OCI-LY1 (cell line): ENCODE data around the gene F5.

Experiments used
- H2AFZ ChIP-seq: fragments of 200-600 bp; sonication (generic), shearing (Covaris generic); 2 replicates; pipeline ENCODE4 v1.6.0; 2014; ENCODE audit warnings: antibody characterized with exemption, mild to moderate bottlenecking, low read length
- H3F3A ChIP-seq: fragments of 200-600 bp; sonication (generic), shearing (Covaris generic); 2 replicates; pipeline ENCODE4 v1.6.0; 2014; ENCODE audit warnings: mild to moderate bottlenecking, antibody characterized with exemption, low read length, moderate library complexity; ENCODE audit not compliant: insufficient read depth
- H3K27ac ChIP-seq: fragments of 200-600 bp; sonication (generic); 2 replicates; pipeline ENCODE4 v1.5.1; 2014; ENCODE audit warnings: low read length, mixed run types, mild to moderate bottlenecking, low read depth; ENCODE audit not compliant: poor library complexity, severe bottlenecking
- H3K27me3 ChIP-seq: fragments of 200-600 bp; sonication (generic); 2 replicates; pipeline ENCODE4 v1.6.0; 2014; ENCODE audit warnings: antibody characterized with exemption, mild to moderate bottlenecking, low read length, moderate library complexity; ENCODE audit not compliant: insufficient read depth
- H3K36me3 ChIP-seq: fragments of 200-600 bp; sonication (generic); 2 replicates; pipeline ENCODE4 v1.6.1; 2014; ENCODE audit warnings: mild to moderate bottlenecking, antibody characterized with exemption, low read length, moderate library complexity, mixed read lengths; ENCODE audit not compliant: insufficient read depth
- H3K4me1 ChIP-seq: fragments of 200-600 bp; sonication (generic); 2 replicates; pipeline ENCODE4 v1.5.1; 2014; ENCODE audit warnings: mild to moderate bottlenecking, low read length, moderate library complexity; ENCODE audit not compliant: insufficient read depth, severe bottlenecking
- H3K4me2 ChIP-seq: fragments of 200-600 bp; sonication (generic), shearing (Covaris generic); 2 replicates; pipeline ENCODE4 v1.6.1; 2014; ENCODE audit warnings: low read length
- H3K4me3 ChIP-seq: fragments of 200-600 bp; sonication (generic); 2 replicates; pipeline ENCODE4 v1.5.1; 2014; ENCODE audit warnings: low read length, low read depth, mild to moderate bottlenecking, mixed read lengths; ENCODE audit not compliant: poor library complexity, severe bottlenecking
- H3K79me2 ChIP-seq: fragments of 200-600 bp; shearing (Covaris generic); 2 replicates; pipeline ENCODE4 v1.6.1; 2016; ENCODE audit warnings: mixed run types, low read length, mixed read lengths; ENCODE audit not compliant: insufficient read depth
- H3K9ac ChIP-seq: fragments of 200-600 bp; sonication (generic), shearing (Covaris generic); 2 replicates; pipeline ENCODE4 v1.6.1; 2014; ENCODE audit warnings: mild to moderate bottlenecking, low read length, mixed read lengths
- H3K9me2 ChIP-seq: fragments of 200-600 bp; sonication (generic), shearing (Covaris generic); 2 replicates; pipeline ENCODE4 v1.6.1; 2014; ENCODE audit warnings: low read depth, mild to moderate bottlenecking, low read length, mixed read lengths
- H3K9me3 ChIP-seq: fragments of 200-600 bp; shearing (Covaris generic); 2 replicates; pipeline ENCODE4 v1.6.1; 2014; ENCODE audit warnings: low read length, mixed read lengths
- H4K20me1 ChIP-seq: fragments of 200-600 bp; sonication (generic), shearing (Covaris generic); 2 replicates; pipeline ENCODE4 v1.6.0; 2016; ENCODE audit warnings: mild to moderate bottlenecking, low read length; ENCODE audit not compliant: insufficient read depth
- CTCF ChIP-seq: fragments of 200-600 bp; sonication (generic), shearing (Covaris generic); IDR thresholded peaks from 2 replicates; pipeline ENCODE4 v1.5.1; 2017; ENCODE audit warnings: mild to moderate bottlenecking, antibody characterized with exemption, low read length, moderate library complexity, mixed read lengths
- EZH2 ChIP-seq: fragments of 200-600 bp; sonication (generic), shearing (Covaris generic); IDR thresholded peaks from 2 replicates; pipeline ENCODE4 v1.8.0; 2017; ENCODE audit warnings: borderline replicate concordance, mixed run types, mild to moderate bottlenecking, antibody characterized with exemption, low read length, moderate library complexity, mixed read lengths

F5 gene

GRCh38 chr1:169586395-169587255 is at the start of gene F5:
TSS of gene F5 (minus strand) at chr1:169586481. CDS start at chr1:169586386, 95 bp downstream.
- Histone ChIP-seq H3K4me3 (no peak within 1 kb of the TSS), H3F3A (no peaks in the 10 kb centered on the region), H2AFZ (no peak within 1 kb of the TSS), H3K36me3 (no peaks in the 10 kb centered on the region), H3K4me2 (peak within 1 kb of the TSS; percentile 33; the same call in 1 of the 2 replicates), H3K27me3 (no peaks in the 10 kb centered on the region), H3K79me2 (no peaks in the 10 kb centered on the region), H3K9me2 (no peaks in the 10 kb centered on the region), H4K20me1 (no peaks in the 10 kb centered on the region), H3K9me3 (no peaks in the 10 kb centered on the region), H3K4me1 (no peaks in the 10 kb centered on the region), H3K27ac (no peak within 1 kb of the TSS), H3K9ac (no peak within 1 kb of the TSS)
- TF ChIP-seq EZH2 = no peak
- TF ChIP-seq CTCF = peak; percentile 56

GRCh38 chr1:169634877-169635276 is 48.6 kb upstream of the F5 start:
- Histone ChIP-seq H3F3A (no peaks in the 10 kb centered on the region), H3K27me3 (no peaks in the 10 kb centered on the region), H3K27ac (no peak overlapping the region)

GRCh38 chr1:169634145-169634544 is 47.9 kb upstream of the F5 start:
- no peaks in the 10 kb centered on the region for H3K79me2 ChIP-seq
- no peaks in the 10 kb centered on the region for H3K4me1 ChIP-seq
- H3K27me3 ChIP-seq = no peaks in the 10 kb centered on the region
- no peaks in the 10 kb centered on the region for H3K36me3 ChIP-seq
- no peak overlapping the region for H3K9ac ChIP-seq
- H3K27ac ChIP-seq = no peak overlapping the region
- H3F3A ChIP-seq = no peaks in the 10 kb centered on the region
- H4K20me1 ChIP-seq = no peaks in the 10 kb centered on the region
- peaks cover 13% of the 10 kb centered on the region for H3K9me3 ChIP-seq
- no peaks in the 10 kb centered on the region for H3K9me2 ChIP-seq
- no peak overlapping the region for H3K4me2 ChIP-seq
- TF ChIP-seq EZH2 (no peak), CTCF (no peak)
- H2AFZ ChIP-seq = no peak overlapping the region
- no peak overlapping the region for H3K4me3 ChIP-seq

More at GRCh38 chr1:169634877-169635276, 48.6 kb upstream of the F5 start:
- no peak overlapping the region for H2AFZ ChIP-seq
- TF ChIP-seq CTCF = no peak
- no peak for TF ChIP-seq EZH2
- H3K4me3 ChIP-seq = no peak overlapping the region
- H3K4me2 ChIP-seq = no peak overlapping the region
- H3K9ac ChIP-seq = no peak overlapping the region
- no peaks in the 10 kb centered on the region for H4K20me1 ChIP-seq
- no peaks in the 10 kb centered on the region for H3K4me1 ChIP-seq
- H3K79me2 ChIP-seq = no peaks in the 10 kb centered on the region
- H3K36me3 ChIP-seq = no peaks in the 10 kb centered on the region
- peaks cover 13% of the 10 kb centered on the region for H3K9me3 ChIP-seq
- H3K9me2 ChIP-seq = no peaks in the 10 kb centered on the region
